Mesenchymal stem cell (in vitro differentiated cells and primary cell): ENCODE results near the gene BRWD1. TPM values are rescaled to one million over a fixed set of nuclear protein-coding genes. Genes with fewer than 3 reads are reported as not detected.
A peak's percentile ranks its signal among the peaks of the same experiment; 100 is the strongest.

Experiments used
- DNase-seq: peaks from one replicate; pipeline ENCODE4 v3.0.0-alpha.2; 2013
- H2AFZ ChIP-seq: one replicate; pipeline ENCODE4 v1.6.1; 2013; ENCODE audit warnings: low read depth, mild to moderate bottlenecking, control low read depth, inconsistent platforms, low read length, moderate library complexity
- H2AK5ac ChIP-seq: 2 replicates; pipeline ENCODE4 v1.6.1; 2013; ENCODE audit warnings: low read length, moderate library complexity, mild to moderate bottlenecking, inconsistent platforms; ENCODE audit not compliant: severe bottlenecking
- H2BK120ac ChIP-seq: one replicate; pipeline ENCODE4 v1.6.1; 2013; ENCODE audit warnings: low read depth, mild to moderate bottlenecking, inconsistent platforms, low read length, moderate library complexity
- H2BK12ac ChIP-seq, 2 experiments: one replicate each; pipeline ENCODE4 v1.6.1; 2013; ENCODE audit warnings: inconsistent platforms in 2 of 2, low read length in 2 of 2, mild to moderate bottlenecking in 2 of 2, moderate library complexity in 2 of 2, control low read depth in 1 of 2
- H2BK15ac ChIP-seq: one replicate; pipeline ENCODE4 v1.6.1; 2013; ENCODE audit warnings: mild to moderate bottlenecking, low read depth, inconsistent platforms; ENCODE audit not compliant: poor library complexity, severe bottlenecking
- H2BK5ac ChIP-seq: 2 replicates; pipeline ENCODE4 v1.6.1; 2013; ENCODE audit warnings: low read depth, mild to moderate bottlenecking, low read length, control low read depth, inconsistent platforms; ENCODE audit not compliant: poor library complexity, severe bottlenecking
- H3K14ac ChIP-seq, 2 experiments: one replicate each; pipeline ENCODE4 v1.6.1; 2013; ENCODE audit warnings: inconsistent platforms in 2 of 2, low read length in 2 of 2, control low read depth in 1 of 2, mild to moderate bottlenecking in 1 of 2, moderate library complexity in 1 of 2
- H3K18ac ChIP-seq, 2 experiments: one replicate each; pipeline ENCODE4 v1.6.1; 2013; ENCODE audit warnings: inconsistent platforms in 2 of 2, low read length in 2 of 2, control low read depth in 1 of 2, low read depth in 1 of 2, mild to moderate bottlenecking in 1 of 2
- H3K23ac ChIP-seq, 2 experiments: one replicate each; pipeline ENCODE4 v1.6.1; 2013; ENCODE audit warnings: inconsistent platforms in 2 of 2, low read length in 2 of 2, mild to moderate bottlenecking in 2 of 2, moderate library complexity in 2 of 2, control low read depth in 1 of 2
- H3K27ac ChIP-seq: 2 replicates; pipeline ENCODE4 v1.5.1; 2013; ENCODE audit warnings: mild to moderate bottlenecking, moderate library complexity, low read length, control low read depth, inconsistent platforms; ENCODE audit not compliant: poor library complexity, severe bottlenecking
- H3K27me3 ChIP-seq, 2 experiments: 2 replicates each; pipeline versions ENCODE4 v1.6.1 to v1.7.0; 2013; ENCODE audit warnings: low read length in 2 of 2, mild to moderate bottlenecking in 2 of 2, moderate library complexity in 2 of 2, control low read depth in 1 of 2, inconsistent platforms in 1 of 2; ENCODE audit not compliant: control insufficient read depth in 1 of 2, insufficient read depth in 1 of 2
- H3K36me3 ChIP-seq, 2 experiments: 2 replicates each; pipeline versions ENCODE4 v1.6.1 to v1.7.0; 2013; ENCODE audit warnings: low read length in 2 of 2, control low read depth in 1 of 2, inconsistent platforms in 1 of 2, low read depth in 1 of 2, mild to moderate bottlenecking in 1 of 2; ENCODE audit not compliant: insufficient read depth in 2 of 2, control insufficient read depth in 1 of 2
- H3K4ac ChIP-seq, 2 experiments: one replicate each; pipeline ENCODE4 v1.6.1; 2013; ENCODE audit warnings: inconsistent platforms in 2 of 2, low read length in 2 of 2, mild to moderate bottlenecking in 2 of 2, moderate library complexity in 2 of 2, control low read depth in 1 of 2, low read depth in 1 of 2
- H3K4me1 ChIP-seq: 2 replicates; pipeline ENCODE4 v1.6.1; 2013; ENCODE audit warnings: low read depth, low read length, control low read depth; ENCODE audit not compliant: control insufficient read depth, insufficient read depth
- H3K4me2 ChIP-seq: 2 replicates; pipeline ENCODE4 v1.6.1; 2013; ENCODE audit warnings: low read length, mild to moderate bottlenecking, inconsistent platforms; ENCODE audit not compliant: poor library complexity, severe bottlenecking
- H3K4me3 ChIP-seq, 2 experiments: 2 replicates each; pipeline versions ENCODE4 v1.5.1 to v1.7.0; 2013; ENCODE audit warnings: low read length in 2 of 2, mild to moderate bottlenecking in 2 of 2, control low read depth in 1 of 2, low read depth in 1 of 2; ENCODE audit not compliant: insufficient read depth in 1 of 2
- H3K79me1 ChIP-seq: replicated peaks from 2 replicates; pipeline ENCODE4 v1.6.1; 2013; ENCODE audit warnings: mild to moderate bottlenecking, control low read depth, low read length, inconsistent platforms; ENCODE audit not compliant: poor library complexity, severe bottlenecking
- H3K9ac ChIP-seq: 2 replicates; pipeline ENCODE4 v1.7.0; 2013; ENCODE audit warnings: mild to moderate bottlenecking, low read length, moderate library complexity
- H3K9me3 ChIP-seq: 2 replicates; pipeline ENCODE4 v1.7.0; 2013; ENCODE audit warnings: mild to moderate bottlenecking, low read length; ENCODE audit not compliant: control insufficient read depth
- H4K8ac ChIP-seq: one replicate; pipeline ENCODE4 v1.6.1; 2013; ENCODE audit warnings: inconsistent platforms, mild to moderate bottlenecking, low read length, moderate library complexity
- H4K91ac ChIP-seq: one replicate; pipeline ENCODE4 v1.6.1; 2013; ENCODE audit warnings: mild to moderate bottlenecking, low read length, inconsistent platforms
- WGBS: methylation state at CpG from one replicate; pipeline ENCODE4 v1.1.7; 2013; ENCODE audit warnings: mixed read lengths; 5-methylcytosine and 5-hydroxymethylcytosine counted together
- polyA plus RNA-seq, 2 experiments: library from polyadenylated mRNA; stranded (reverse); fragments of 200-250 nt; gene quantifications; one replicate each; pipeline ENCODE4 v1.2.3, GENCODE V29; 2013

Gene BRWD1
- 7.1 TPM for polyA plus RNA-seq (2013, experiment 1 of 2)
- 7.5 TPM for polyA plus RNA-seq (2013, experiment 2 of 2)

DNA sequence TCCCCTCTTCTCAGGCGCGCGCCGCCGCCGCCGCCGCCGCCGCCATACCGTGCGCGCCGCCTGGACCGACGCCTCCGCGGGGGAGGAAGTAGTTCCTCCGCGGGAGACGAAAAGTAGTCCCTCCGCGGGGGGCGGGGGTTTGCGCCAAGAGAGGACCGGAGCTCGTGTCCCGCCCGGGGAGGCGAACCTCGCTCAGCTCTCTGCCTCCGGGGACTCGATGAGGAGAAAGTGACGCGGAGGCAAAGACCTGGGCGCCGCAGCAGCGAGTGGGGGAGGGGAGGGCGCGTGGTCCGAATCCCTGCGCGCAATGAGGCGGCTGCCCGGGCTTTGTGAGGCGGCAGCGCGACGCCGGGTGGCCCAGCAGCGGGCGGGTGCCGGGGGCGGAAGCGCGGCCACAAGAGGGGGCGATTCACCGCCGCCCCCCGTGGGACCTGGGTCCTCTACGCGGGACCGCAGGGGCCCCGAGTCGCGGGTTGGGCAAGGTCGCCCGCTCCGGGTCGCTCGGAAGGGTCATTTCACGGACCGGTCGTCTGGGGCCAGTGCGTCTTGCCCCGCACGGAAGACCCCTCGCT, at the start of gene BRWD1:
Gene BRWD1, minus strand, starts transcription at position 62 of the 572 bp plus-strand sequence. CDS start 141 bp downstream, outside the sequence.
- H3K79me1 ChIP-seq = peaks cover 2% of the 10 kb centered on the region
- H3K9me3 ChIP-seq = no peaks in the 10 kb centered on the region

DNA sequence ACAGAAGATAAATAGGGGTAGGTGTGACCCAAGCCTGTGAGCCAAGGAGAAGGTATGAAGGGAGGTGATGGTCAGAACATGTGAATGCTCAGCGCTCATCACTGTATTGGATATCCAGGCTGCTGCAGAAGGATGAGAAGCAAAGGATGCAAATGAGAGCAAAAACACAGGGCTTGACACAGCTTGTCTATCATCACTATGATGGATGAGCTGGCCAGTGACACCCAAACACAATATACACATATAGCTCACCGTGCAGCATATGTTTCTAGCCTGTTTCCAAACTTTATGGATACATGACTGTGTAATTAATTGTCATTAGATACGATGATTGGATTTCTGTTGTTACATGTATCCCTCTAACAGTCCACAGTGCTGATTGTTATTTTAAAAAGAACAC, 49.3 kb upstream of the BRWD1 start:
- Histone ChIP-seq H4K91ac (no peak overlapping the region), H2AK5ac (no peak overlapping the region), H4K8ac (no peak overlapping the region), H3K27ac (no peak overlapping the region), H3K27me3 (peaks cover 0 to 11% of the 10 kb centered on the region in 2 experiments), H3K14ac (peak overlapping the region in 1 of 2 experiments; percentile 21), H3K18ac (no peak overlapping the region), H2BK12ac (no peak overlapping the region), H3K79me1 (no peaks in the 10 kb centered on the region), H3K9ac (no peak overlapping the region), H3K4me3 (no peak overlapping the region), H2AFZ (no peak overlapping the region), H3K36me3 (no peaks in the 10 kb centered on the region), H3K9me3 (no peaks in the 10 kb centered on the region), H2BK5ac (no peak overlapping the region), H3K4me1 (no peaks in the 10 kb centered on the region), H3K4ac (no peak overlapping the region), H3K23ac (no peak overlapping the region), H2BK15ac (no peak overlapping the region), H2BK120ac (no peak overlapping the region), H3K4me2 (no peak overlapping the region)
- 100% methylated on average over 1 of the region's 3 CpGs for WGBS
- no peak for DNase-seq

More for the DNA sequence above, at the start of gene BRWD1:
- H2BK12ac ChIP-seq = peak within 1 kb of the TSS in 1 of 2 experiments; percentile 73
- peak within 1 kb of the TSS; percentile 79 to 95 for H3K4ac ChIP-seq
- peaks cover 14 to 28% of the 10 kb centered on the region in 2 experiments for H3K36me3 ChIP-seq
- peak within 1 kb of the TSS; percentile 97 for H3K18ac ChIP-seq
- peak within 1 kb of the TSS; percentile 93 for H3K9ac ChIP-seq
- peak; percentile 92 for DNase-seq
- H2BK5ac ChIP-seq = peak within 1 kb of the TSS; percentile 95
- peak within 1 kb of the TSS in 1 of 2 experiments; percentile 90 for H3K23ac ChIP-seq
- H2BK15ac ChIP-seq = peak within 1 kb of the TSS; percentile 95
- H3K4me1 ChIP-seq = peaks cover 5% of the 10 kb centered on the region
- peak within 1 kb of the TSS; percentile 94 for H3K27ac ChIP-seq
- no peak within 1 kb of the TSS for H2AK5ac ChIP-seq
- peak within 1 kb of the TSS; percentile 26 to 97 for H3K14ac ChIP-seq
- 1% methylated on average over 60 of the region's 78 CpGs for WGBS
- H3K4me3 ChIP-seq = peak within 1 kb of the TSS; percentile 84 to 93
- H3K4me2 ChIP-seq = peak within 1 kb of the TSS; percentile 92
- peak within 1 kb of the TSS; percentile 33 for H2AFZ ChIP-seq
- H3K27me3 ChIP-seq = no peaks in the 10 kb centered on the region
- peak within 1 kb of the TSS; percentile 99 for H2BK120ac ChIP-seq
- peak within 1 kb of the TSS; percentile 100 for H4K91ac ChIP-seq
- peak within 1 kb of the TSS; percentile 86 for H4K8ac ChIP-seq

DNA sequence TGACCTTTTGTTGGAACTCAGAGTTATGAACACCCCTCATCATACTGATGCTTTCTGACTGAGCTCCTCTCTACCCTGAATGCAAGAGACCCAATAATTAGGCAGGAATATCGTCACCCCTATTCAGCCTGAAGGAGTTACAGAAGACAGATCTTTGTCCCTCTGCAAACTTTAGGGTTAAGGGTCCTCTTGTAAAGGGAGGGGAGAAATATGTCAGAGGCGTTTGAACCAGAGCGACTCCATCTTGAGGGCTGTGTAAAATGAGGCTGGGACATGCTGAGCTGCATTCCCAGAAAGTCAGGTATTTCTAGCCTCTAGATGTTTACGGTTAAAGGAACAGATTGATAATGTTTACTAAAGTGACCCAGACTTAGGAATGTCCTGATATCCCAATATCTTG, 46.0 kb upstream of the BRWD1 start:
- Histone ChIP-seq H3K27me3 (peaks cover 0 to 14% of the 10 kb centered on the region in 2 experiments), H3K4me2 (no peak overlapping the region), H3K4me3 (no peak overlapping the region), H3K14ac (no peak overlapping the region), H3K9me3 (no peaks in the 10 kb centered on the region), H2BK15ac (no peak overlapping the region), H2BK12ac (no peak overlapping the region), H3K9ac (no peak overlapping the region), H2BK120ac (no peak overlapping the region), H2BK5ac (no peak overlapping the region), H3K27ac (no peak overlapping the region), H2AFZ (no peak overlapping the region), H3K36me3 (no peaks in the 10 kb centered on the region), H4K8ac (no peak overlapping the region), H3K79me1 (no peaks in the 10 kb centered on the region), H2AK5ac (no peak overlapping the region), H4K91ac (no peak overlapping the region), H3K18ac (no peak overlapping the region), H3K4me1 (no peaks in the 10 kb centered on the region), H3K4ac (no peak overlapping the region), H3K23ac (no peak overlapping the region)
- no peak for DNase-seq
- WGBS = 93% methylated on average over 3 of the region's 4 CpGs

DNA sequence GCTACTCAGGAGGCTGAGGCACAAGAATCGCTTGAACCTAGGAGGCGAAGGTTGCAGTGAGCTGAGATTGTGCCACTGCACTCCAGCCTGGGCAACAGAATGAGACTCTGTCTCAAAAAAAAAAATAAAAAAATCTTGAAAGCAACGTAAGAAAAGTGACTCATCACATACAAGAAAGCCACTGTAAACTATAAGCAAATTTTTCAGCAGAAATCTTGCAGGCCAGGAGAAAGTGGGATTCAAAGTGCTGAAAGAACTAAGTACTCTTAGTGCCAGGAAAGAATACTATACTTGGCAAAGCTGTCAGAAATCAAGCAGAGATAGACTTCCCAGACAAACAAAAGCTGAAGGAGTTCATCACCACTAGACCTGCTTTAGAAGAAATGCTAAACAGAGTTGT, 39.9 kb upstream of the BRWD1 start:
- Histone ChIP-seq H3K27me3 (peaks cover 0 to 4% of the 10 kb centered on the region in 2 experiments), H3K18ac (no peak overlapping the region), H3K14ac (no peak overlapping the region), H4K8ac (no peak overlapping the region), H4K91ac (no peak overlapping the region), H3K79me1 (peaks cover 3% of the 10 kb centered on the region), H3K9me3 (no peaks in the 10 kb centered on the region), H2AFZ (no peak overlapping the region), H3K23ac (no peak overlapping the region), H3K27ac (no peak overlapping the region), H3K4me1 (peaks cover 5% of the 10 kb centered on the region), H3K4me2 (no peak overlapping the region), H3K9ac (no peak overlapping the region), H3K4me3 (no peak overlapping the region), H3K4ac (no peak overlapping the region), H2AK5ac (no peak overlapping the region), H2BK5ac (no peak overlapping the region), H3K36me3 (no peaks in the 10 kb centered on the region), H2BK12ac (no peak overlapping the region), H2BK120ac (no peak overlapping the region), H2BK15ac (no peak overlapping the region)
- 59% methylated on average over 3 of the region's 3 CpGs for WGBS
- DNase-seq = peak; percentile 60
